Measurements from ENCODE around the gene AVP.
"Not testable (repeated sequence)": the region's sequence is repeated elsewhere in the genome, so short reads cannot be mapped to it uniquely, and the experiment has no call there.

The AVP gene, protein sequence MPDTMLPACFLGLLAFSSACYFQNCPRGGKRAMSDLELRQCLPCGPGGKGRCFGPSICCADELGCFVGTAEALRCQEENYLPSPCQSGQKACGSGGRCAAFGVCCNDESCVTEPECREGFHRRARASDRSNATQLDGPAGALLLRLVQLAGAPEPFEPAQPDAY

DNA sequence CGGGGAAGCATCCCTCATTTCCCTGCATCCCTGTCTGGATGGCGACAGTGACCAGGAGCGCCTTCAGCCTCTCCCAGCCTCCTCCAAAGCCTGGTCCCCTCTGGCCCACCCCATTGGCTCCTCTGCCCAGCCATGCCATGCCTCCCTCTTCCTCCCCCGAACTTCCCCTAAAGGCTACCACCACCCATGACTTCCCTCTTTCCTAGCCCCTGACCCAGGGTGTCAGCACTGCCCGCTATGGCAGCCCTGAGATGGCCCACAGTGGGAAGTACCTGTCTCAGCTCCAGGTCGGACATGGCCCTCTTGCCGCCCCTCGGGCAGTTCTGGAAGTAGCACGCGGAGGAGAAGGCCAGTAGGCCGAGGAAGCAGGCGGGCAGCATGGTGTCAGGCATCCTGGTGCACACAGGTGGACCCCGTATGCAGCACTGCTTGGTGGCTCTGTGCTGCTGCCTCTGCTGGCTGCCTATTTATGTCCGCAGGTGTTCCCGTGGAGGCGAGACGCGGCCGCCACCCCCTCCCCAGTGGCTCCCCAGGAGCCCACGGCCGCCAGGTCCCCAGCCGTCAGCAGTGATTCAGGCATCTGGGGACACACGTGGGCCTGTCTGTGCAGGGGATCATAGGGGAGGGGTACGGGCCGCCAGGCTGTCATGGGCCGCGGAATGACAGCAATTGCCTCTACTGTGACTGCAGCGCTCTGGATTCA, at the start of gene AVP:
Gene AVP, minus strand, starts transcription at position 442 of the 703 bp plus-strand sequence. Its CDS starts 50 bp downstream, at position 392.
- no peak for DNase-seq (ENCODE audit: low spot score)

DNA sequence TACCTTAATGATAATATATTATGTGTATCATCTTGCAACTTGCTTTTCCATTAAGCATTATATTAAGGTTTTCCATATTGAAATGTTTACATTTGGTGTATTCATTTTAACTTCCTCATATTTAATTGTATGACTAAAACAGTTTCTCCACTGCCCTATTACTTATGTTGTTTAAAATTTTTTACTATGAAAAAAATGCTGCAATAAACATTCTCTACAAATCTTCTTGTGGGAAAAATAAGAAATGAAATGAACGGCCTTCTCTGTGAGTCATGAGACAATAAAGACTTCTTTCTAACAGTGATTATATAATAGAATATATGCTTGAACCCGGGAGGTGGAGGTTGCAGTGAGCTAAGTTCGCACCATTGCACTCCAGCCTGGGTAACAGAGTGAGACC, 49.6 kb upstream of the AVP start:
- DNase-seq (ENCODE audit: low spot score) = no peak

DNA sequence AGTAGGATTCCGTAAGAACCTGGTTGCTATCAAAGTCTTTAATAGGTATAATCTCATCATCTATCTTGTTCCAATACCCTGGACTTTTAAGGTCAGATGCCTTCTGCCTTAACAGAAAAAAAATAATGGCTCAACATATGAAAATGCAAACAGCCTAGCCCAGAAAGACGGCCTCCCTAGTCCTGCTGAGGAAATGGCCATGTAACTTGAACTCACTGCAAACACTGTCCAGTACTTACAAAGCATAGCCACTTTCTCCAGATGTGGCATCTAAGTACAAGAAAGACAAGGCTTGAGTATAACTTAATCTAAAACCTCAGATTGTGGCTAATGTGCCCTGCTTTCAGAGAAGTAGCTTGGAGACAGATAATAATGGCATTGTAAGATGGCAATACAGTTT, 48.6 kb upstream of the AVP start:
- no peak for DNase-seq (ENCODE audit: low spot score)

DNA sequence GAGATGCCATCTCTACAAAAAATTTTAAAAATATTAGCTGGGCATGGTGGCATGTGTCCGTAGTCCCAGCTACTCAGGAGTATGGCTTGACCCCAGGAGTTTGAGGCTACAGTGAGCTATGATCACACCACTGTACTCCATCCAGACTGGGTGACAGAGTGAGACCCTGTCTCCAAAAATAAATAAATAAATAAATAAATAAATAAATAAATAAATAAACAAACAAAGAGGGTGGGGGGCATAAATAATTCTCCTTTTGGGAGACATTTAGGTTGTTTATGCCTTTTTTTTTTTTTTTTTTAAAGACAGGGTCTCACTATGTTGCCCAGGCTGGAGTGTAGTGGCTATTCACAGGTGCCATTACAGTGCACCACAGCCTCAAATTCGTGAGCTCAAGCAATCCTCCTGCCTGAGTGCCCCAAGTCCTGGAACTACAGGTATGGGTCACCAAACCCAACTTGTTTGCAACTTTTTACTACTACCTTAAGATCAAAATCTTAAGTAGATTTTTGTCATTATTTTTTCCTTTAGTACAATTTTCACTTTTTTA, 45.6 kb upstream of the AVP start:
- no peak for DNase-seq (ENCODE audit: low spot score)

DNA sequence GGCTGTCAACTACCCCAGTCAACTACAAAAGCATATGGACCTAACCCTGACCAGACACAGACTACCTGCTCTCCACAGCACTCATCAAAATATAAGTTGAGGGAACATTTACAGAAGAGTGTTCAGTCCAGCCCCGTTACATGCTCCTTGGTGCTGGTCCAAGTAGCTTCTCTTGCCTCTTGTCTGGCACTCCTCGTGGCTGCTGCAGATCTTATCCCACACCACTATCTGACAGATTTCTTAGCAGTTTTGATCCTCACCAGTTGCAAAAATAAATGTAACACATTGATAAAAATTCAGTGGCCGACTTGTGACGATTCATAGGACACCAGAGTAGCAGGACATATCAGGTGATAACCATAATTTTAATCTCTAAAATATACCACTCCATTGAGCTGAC, 44.6 kb upstream of the AVP start:
- no peak for DNase-seq (ENCODE audit: low spot score)

DNA sequence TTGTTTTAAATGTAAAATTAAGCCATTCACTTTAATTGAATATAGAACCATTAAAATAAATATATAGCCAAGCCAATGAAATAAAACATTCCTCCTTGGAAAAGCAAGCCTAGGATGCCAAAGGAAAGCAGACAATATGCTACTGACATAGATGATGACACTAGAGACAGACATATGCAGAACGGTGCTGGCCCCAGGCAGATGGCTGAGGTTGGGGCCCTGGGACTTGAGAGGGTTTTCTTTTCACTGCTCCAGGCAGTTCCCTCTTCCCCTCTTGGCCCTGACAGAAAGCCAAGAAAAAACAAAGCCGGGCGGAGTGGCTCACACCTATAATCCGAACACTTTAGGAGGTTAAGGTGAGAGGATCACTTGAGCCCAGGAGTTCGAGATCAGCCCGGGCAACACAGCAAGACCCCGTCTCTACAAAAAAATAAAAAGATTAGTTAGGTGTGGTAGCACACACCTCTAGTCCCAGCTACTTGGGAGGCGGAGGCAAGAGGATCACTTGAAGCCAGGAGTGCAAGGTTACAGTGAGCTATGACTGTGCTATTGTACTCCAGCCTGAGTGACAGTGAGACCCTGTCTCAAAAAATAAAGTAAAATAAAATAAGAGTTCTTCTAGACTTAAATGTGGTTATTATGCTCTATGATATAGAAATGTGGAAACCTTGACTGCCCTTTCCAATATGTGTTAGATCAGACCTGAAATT, 43.9 kb upstream of the AVP start:
- DNase-seq (ENCODE audit: low spot score) = no peak

DNA sequence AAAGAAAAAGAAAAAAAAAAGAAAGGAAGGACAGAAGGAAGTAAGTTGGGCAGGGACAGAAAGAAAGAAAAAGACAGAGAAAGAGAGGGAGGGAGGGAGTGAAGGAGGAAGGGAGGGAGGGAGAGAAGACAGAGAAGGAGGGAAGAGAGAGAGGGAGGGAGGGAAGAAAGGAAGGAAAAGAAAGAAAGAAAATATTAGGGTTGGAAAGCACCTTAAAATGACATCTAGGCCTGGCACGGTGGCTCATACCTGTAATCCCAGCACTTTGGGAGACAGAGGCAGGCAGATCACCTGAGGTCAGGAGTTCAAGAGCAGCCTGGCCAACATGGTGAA, 42.0 kb upstream of the AVP start:
- DNase-seq (ENCODE audit: low spot score) = no peak

DNA sequence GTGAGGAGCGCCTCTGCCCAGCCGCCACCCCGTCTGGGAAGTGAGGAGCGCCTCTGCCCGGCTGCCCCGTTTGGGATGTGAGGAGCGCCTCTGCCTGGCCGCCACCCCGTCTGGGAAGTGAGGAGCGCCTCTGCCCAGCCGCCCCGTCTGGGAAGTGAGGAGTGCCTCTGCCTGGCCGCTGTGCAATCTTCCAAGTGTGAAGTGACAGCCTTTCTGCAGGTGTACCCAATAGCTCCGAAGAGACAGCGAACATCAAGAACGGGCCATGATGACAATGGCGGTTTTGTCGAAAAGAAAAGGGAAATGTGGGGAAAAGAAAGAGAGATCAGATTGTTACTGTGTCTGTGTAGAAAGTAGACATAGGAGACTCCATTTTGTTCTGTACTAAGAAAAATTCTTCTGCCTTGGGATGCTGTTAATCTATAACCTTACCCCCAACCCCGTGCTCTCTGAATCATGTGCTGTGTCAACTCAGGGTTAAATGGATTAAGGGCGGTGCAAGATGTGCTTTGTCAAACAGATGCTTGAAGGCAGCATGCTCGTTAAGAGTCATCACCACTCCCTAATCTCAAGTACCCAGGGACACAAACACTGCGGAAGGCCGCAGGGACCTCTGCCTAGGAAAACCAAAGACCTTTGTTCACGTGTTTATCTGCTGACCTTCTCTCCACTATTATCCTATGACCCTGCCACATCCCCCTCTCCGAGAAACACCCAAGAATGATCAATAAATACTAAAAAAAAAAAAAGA, 41.4 kb upstream of the AVP start:
- DNase-seq (ENCODE audit: low spot score) = not testable (repeated sequence)

DNA sequence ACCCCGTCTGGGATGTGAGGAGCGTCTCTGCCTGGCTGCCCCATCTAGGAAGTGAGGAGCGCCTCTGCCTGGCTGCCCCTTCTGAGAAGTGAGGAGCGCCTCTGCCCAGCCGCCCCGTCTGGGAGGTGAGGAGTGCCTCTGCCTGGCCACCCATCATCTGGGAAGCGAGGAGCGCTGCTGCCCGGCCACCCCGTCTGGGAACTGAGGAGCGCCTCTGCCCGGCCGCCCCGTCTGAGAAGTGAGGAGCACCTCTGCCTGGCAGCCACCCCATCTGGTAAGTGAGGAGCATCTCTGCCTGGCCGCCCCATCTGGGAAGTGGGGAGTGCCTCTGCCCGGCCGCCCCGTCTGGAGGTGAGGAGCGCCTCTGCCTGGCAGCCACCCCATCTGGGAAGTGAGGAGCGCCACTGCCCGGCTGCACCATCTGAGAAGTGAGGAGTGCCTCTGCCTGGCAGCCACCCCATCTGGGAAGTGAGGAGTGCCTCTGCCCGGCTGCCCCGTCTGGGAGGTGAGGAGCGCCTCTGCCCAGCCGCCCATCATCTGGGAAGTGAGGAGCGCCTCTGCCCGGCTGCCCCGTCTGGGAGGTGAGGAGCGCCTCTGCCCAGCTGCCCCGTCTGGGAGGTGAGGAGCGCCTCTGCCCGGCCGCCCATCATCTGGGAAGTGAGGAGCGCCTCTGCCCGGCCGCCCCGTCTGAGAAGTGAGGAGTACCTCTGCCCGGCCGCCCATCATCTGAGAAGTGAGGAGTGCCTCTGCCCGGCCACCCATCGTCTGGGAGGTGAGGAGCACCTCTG, 40.4 kb upstream of the AVP start:
- DNase-seq (ENCODE audit: low spot score) = not testable (repeated sequence)

DNA sequence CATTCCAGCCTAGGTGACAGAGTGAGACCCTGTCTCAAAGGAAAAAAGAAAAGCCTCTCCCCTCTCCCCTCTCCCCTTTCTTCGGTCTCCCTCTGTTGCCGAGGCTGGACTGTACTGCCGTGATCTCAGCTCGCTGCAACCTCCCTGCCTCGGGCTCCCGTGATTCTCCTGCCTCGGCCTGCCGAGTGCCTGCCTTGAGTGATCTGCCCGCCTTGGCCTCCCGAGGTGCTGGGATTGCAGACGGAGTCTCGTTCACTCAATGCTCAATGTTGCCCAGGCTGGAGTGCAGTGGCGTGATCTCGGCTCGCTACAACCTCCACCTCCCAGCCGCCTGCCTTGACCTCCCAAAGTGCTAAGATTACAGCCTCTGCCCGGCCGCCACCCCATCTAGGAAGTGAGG, 39.6 kb upstream of the AVP start:
- DNase-seq (ENCODE audit: low spot score) = not testable (repeated sequence)

DNA sequence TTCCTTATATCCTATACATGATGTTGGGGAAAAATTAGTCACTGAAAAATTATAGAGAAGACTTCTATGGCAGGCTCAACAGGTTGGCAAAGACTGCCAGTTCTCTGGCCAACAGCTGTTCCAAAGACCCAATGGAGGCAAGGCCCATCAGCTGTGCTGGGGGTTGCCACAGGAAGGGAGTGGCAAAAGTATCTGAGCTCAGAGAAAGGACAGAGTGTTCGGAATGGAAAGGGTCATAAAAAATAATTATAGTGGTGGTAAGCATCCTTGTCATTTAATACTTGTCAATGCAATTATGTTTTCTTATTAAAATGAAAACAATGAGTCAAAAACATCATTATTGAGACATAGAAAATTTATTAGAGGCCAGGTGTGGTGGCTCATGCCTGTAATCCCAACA, 39.0 kb upstream of the AVP start:
- no peak for DNase-seq (ENCODE audit: low spot score)

DNA sequence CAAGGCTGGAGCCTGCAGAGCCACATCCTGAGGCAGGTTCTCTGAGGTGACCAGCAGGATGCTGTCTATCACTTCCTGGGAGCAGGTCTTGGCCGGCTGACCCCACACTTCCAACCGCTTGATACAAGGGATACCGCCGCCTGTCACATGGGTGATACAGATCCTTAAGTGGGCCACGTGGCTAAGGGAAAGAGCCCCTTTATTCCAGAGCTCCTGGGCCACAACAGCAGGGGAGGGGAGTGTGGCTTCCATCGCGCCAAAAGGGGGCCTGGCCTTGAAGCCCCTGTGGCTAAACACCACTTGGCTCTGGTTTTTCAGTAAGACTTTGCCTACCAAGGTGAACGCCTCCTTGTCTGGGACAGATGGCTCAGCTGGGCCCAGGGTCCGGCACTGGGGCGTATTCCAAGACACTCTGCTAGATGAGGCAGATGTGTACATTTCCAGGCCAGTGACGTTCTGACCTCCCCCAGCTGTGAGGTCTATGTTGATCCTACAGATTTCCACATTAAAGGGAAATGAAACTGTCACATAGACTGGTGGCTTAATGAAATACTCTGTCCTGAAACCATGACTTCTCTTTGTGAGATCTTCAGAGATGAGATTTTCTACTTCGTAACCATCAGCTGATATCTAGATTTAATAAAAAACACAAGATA, 37.6 kb upstream of the AVP start:
- DNase-seq (ENCODE audit: low spot score) = no peak

DNA sequence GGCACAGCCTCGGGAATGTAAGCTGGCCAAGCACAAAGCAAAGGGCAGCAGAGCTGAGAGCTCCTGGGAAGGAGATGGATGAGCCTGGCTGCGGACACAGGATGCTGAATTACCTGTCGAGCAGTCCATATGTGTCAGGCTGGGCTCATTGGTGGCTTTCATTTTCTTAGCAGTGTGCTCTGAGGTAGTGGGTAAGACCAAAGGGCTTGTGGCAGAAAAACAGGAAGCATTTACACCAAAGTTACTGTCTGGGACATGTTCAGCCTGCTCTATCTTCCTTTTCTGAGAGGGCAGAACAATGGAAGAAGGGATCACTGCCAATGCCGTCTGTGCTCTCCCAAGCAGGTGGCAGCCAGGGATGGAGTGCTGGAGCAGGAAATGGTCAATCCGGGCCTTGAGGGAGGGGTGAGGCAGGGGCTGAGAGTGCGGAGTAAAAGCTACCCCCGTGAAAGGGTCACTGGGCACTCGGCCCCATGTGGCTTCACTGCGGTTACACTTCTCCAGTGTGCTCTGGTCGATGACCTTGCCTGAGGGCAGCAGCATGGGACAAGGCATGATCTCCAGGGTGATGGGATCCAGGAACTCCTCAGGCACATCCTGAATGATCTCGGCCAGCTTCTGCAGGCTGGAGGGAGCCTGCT, 36.9 kb upstream of the AVP start:
- peak; percentile 44 for DNase-seq (ENCODE audit: low spot score)

DNA sequence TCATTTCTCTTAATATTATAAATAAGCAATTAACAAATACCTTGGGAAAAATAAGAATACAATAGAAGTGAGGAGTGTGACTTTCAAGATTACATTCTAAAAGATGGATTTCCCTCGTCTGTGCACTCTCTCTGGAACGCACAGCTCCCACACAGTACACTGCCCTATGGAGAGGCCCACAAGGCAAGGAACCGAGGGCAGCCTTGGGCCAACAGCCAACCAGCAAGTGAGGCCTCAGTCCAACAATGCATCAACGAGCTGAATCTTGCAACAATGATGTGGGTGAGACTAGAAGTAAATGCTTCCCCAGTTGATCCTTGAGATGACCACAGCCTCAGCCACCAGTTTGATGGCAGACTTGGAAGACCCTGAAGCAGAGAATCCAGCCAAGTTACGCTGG, 34.5 kb upstream of the AVP start:
- no peak for DNase-seq (ENCODE audit: low spot score)

DNA sequence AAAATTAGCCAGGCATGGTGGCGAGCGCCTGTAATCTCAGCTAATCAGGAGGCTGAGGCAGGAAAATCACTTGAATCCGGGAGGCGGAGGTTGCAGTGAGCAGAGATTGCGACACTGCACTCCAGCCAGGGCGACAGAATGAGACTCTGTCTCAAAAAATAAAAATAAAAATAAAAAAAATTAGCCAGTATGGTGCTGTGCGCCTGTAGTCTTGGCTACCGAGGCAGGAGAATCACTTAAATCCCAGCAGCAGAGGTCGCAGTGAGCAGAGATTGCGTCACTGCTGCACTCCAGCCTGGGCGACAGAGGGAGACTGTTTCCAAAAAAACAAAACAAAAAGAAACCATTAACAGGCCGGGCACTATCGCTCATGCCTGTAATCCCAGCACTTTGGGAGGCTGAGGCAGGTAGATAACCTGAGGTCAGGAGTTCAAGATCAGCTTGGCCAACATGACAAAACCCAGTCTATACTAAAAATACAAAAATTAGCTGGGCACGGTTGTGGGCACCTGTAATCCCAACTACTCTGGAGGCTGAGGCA, 33.4 kb upstream of the AVP start:
- peak; percentile 35 for DNase-seq (ENCODE audit: low spot score)

DNA sequence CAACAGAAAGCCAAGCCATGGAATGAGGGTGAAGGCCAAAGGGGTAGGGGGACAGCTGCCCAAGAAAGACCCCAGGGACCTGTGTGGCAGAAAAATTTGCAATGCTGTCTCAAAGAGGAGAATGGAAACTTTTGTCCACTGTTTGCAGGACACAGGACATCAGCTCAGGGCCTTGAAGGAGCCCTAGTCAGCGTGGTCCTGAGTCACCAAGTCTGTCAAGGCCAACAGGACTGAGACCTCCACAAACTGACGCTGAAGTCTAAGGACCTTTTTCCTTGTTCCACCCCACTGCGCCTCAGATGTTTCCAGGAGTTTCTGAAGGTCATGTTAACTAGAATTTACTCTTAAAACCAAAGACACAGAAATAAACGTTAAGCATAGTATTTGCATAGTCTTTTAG, 31.8 kb upstream of the AVP start:
- DNase-seq (ENCODE audit: low spot score) = no peak

DNA sequence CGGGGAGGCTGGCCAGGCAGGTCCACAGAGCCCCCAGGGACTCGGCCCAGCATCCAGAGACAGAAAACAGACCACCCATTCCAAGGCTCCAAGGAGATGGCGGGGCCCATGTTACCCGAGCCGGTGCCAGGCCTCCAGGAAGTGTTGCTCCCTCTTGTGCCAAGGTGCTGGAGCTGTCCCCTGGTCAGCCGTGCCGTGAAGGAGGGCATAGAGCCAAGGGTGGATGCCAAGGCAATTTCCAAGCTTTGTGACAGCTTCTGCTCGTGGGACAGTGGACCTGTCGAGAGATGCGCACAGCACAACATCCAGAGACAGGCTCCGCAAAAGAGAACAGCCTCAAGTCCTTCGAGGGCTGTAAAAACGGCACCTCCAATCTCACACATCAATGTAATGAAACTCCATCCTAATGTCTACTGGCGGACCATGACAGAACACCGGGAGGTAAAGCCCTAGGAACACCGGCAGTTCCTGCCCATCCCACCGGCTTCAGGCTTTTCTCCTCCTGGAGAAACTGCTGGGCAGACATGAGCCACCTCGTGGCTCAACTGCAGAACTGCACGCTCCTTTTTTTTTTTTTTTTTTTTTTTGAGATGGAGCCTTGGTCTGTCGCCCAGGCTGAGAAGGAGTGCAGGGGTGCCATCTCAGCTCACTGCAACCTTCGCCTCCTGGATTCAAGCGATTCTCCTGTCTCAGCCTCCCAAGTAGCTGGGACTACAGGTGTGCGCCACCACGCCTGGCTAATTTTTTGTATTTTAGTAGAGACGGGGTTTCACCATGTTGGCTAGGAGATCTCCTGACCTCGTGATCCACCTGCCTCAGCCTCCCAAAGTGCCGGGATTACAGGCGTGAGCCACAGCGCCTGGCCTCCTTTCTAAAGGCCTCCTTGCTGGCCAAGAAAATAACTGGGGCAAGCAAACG, 30.9 kb upstream of the AVP start:
- DNase-seq (ENCODE audit: low spot score) = no peak

DNA sequence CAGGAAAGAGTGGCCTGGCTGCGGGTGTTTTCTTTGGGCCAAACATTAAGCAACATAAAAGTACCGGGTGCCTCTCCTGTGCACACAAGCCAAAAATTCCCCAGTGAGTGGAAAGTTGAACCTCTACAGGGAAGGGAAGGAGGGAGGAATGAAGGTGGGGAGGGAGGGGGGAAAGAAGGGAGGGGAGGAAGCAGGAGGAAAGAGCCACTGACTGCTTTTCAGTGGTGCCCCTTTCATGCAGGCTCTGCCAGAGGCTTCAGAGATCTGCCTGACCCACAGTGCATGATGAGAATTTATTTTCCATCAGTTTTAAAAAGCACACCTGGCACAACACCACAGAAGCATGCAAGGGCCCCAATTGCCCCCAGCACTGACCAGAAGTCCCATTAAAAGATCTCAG, 27.5 kb upstream of the AVP start:
- no peak for DNase-seq (ENCODE audit: low spot score)

DNA sequence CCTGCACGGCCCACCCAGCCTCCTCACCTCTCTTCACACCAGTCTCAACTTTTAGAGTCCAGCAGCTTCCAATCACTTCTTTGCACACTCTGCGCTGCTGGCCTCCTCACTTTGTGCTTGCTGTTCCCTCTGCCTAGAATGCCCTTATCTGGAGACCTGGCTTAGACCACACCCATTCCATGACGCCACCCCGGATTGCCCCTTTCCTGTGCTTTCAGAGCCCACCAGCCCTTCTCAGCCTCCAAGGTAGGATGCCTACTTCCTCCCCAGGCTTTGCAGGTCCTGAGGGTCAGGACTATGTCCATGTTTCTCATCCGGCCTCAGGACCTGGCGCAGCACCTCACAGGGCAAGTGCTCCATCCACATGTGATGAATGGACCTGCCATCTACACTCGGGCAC, 27.0 kb upstream of the AVP start:
- DNase-seq (ENCODE audit: low spot score) = no peak

Data from CD4-positive, alpha-beta T cell treated with Interleukin-15 for 4 hours (primary cell).